Activated naive CD4-positive, alpha-beta T cell treated with Interleukin-2 at 50 U/mL for 16 hours (primary cell): ENCODE results near the gene CCT7.
"Not testable (repeated sequence)": the region's sequence is repeated elsewhere in the genome, so short reads cannot be mapped to it uniquely, and the experiment has no call there.

Experiments used
- DNase-seq: peaks from one replicate; pipeline ENCODE4 v3.0.0-alpha.2; 2020

CCT7 gene

DNA sequence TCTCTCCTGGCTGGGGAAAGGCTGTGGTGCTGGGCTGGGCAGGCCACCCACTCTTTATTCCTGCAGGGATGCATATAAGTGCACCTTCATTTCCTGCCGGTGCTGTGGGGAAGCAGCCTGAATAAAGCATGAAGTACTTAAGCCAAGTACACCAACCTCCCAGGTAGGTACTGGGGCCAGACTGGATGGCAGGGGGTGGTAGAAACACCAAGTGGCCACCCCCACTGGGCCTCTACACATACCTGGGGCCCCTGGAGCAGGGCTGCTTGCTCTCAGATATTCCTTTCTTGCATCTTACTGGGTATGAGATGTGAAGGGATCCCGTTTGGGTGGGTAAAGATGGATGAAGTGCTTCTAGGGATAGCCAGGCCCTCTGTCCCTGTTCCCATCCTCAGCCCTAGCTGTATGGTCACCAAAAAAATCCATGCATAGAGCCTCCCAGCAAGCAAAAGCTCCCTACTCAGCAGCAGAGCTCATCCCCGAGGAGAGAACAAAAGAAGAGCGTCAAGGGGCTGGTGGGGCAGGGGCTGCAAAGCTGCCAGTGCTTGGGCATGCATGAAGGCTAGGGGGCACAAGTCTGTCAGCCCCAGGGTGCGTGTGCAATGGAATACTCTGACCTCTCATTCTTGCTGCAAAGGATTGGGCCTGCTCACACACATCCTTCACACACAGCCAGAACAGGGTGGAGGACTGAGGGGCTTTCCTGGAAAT, 22.0 kb downstream of the CCT7 start:
- DNase-seq: no peak

DNA sequence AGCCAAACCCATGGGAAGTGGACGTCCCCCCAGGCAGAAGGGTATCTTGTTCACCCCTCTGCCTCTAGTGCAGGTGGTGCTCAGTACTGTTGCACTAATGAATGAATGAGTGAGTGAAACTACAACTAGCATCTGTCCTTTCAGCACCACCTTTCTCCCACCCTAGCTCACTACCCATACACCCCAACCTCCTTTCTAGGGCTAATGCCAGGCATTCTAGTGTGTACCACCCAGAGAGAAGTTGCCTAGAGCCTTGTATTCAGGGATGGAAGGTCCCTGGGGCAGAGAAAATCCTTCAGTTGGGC, 22.5 kb downstream of the CCT7 start:
- no peak for DNase-seq

DNA sequence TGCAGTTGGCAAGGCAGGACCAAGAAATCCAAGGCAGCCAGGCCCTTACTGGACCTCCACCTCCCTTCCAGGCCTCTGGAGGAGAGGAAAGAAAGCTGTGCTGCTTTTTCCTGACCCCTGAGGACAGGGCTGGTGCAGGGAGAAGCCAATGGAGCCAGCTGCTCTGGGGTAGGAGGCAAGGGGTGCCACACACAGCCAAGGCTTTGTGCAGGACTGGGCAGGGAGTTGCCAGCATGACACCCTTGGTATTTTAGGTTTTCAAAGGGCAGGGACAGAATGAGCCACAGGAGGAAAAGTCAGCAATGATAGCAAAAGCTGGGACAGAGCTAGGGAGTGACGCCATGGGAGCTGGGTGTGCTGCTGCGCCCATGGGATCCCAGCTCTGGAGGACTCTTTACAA, 22.9 kb downstream of the CCT7 start:
- no peak for DNase-seq

DNA sequence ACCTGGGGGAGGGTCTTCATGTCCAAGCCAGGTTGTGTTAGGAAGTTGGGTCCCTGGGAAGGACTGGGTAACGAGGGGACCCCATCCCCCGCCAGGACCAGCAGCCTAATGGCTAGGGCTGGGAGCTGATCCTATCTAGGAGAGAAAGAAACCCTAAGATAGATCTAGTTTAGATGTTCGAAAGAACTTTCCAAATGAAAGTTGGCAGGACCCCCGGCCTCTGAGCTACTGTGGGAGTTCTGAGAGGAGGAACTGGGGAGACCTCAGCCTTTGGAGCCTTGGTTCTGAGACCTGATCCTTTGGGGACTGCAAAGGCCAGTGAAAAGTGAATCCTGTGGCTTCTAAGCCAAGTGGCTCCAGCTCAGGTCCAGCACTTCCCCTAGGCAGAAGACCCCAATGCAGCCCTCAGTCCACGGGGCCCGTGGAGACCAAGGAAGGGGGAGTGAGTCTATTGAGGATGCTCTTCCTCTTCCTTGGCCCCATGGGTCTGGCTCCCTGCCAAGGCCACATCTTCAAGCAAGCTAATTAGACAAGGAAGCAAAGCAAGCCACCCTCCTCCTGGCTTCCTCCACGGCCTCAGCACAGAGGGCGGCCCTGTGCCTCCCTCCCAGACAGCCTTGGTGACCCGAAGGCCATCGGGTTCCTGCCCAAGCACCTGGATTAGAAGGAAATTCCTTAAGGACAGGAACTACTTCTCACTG, 23.5 kb downstream of the CCT7 start:
- no peak for DNase-seq

DNA sequence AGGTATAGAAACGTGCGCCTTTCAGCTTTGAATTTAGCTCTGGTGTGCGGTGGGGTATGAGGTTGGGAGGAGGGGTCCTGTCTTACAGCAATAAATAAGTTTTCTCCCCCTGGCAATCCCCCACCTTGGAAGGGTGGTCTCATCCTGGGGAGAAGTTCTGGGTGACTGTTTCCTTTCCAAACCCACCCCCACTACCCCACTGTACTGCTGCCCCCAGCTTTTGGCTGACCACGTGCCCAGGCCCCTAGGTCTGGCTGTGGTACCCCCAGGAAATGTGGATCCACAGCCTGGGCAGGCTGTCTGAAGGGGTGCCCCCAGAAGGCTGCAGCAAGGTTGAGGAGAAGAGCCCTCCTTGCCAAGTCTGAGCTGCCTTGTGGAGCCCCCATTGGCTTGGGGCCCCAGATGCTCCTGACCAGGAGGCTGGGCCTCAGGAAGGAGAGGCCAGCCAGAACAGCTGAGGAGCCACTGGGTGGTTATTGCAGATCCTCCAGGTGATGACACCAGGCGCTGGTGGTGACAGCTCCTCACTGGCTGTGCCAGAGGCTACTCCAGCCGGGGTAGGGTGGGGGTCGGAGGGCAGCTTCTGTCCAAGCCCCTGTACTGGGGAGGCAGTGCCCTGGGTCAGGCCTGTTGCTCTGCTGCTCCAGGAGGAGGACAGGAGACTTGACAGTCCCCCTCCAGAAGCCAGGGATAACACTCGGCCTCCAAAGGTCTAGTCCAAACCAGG, 24.2 kb downstream of the CCT7 start:
- DNase-seq: no peak

DNA sequence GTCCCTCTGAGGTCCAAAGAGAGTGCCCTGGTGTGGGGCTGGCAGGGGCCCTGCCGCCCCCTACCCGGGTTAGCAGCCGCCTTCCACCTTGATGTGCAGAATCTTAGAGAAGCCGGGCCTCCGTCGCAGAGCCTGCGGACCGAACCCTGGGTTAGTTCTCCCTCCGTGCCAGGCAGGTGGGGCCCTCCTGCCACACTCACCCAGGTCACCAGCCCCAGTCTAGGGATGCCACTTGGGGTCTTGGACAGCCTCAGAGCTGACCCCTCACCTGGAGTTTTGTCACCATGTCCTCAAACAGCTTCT, 24.8 kb downstream of the CCT7 start:
- DNase-seq: no peak

DNA sequence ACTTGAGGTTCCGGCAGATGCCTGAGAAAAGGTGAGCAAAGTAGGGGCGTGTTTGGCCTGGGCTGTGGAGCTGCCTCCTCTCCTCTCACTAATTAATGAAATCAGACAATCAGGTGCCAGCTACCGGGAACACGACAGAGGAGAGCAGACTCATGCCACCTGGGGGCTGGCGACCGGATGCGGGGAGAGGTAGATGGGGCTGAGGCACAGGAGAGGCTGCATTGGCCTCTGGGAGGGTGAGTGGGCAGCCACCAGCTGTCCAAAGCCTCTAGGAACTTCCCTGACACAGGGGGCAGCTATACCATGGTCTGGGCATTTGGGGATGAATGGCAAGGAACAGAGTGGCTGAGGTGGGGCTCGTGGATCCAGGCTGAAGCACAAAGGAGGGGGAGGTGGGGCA, 25.2 kb downstream of the CCT7 start:
- DNase-seq: no peak

DNA sequence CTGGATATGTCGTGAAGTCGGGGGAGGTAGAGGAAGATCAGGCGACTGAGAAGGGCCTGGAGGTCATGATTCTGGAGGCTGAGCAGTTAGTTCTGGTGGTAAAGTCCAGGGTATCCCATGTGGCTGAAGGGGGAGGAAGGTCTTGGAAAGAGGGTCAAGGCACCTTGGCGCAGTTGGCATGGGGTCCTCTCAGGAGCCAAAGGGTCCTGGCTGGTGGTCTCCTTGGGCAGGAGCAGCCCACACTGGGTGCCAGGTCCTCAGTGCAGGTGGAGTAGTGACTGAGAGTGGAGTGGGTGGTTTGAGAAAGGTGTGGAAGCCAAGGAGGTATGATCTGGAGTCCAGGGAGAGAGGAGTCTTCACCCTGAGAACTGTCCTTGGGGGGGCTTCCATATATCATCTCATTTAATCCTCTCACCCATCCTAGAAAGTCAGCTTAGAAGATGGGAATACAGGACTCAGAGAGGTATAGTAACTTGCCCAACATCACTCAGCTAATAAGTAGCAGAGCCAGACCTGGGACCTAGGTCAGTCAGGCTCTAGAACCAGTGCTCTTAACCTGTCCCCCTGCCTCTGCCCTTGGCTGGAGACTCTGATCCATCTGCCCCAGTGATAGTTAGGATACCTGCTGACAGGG, 25.7 kb downstream of the CCT7 start:
- DNase-seq: no peak

DNA sequence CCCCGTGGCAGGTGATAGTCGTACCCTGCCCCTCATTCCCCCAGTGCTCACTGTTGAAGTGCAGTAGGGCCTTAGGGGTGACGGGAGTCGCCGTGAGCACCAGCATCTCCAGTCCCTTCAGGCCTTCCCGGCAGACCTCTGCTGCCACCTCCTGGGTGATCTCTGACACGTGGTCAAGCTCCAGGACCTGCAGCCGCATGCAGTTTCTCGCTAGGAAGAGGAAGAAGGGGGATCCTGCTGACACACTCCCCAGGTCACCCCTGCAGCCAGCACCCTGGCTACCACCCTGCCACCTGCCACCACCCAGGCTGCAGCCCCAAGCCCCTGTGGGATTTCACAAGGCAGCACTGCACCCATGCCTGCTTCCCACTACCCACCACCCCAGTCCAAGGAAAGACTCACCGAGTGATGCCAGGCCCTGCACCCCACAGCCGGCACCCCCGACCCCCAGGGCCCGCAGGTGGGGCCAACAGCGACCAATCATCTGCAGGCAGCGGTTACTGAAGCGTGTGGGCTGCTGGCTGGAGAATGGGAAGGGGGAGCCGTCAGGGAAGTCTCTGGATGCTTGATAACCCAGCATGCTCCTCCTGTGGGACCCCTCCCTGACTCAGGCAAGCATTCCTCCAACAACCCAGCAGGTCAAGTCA, 26.4 kb downstream of the CCT7 start:
- DNase-seq: no peak

DNA sequence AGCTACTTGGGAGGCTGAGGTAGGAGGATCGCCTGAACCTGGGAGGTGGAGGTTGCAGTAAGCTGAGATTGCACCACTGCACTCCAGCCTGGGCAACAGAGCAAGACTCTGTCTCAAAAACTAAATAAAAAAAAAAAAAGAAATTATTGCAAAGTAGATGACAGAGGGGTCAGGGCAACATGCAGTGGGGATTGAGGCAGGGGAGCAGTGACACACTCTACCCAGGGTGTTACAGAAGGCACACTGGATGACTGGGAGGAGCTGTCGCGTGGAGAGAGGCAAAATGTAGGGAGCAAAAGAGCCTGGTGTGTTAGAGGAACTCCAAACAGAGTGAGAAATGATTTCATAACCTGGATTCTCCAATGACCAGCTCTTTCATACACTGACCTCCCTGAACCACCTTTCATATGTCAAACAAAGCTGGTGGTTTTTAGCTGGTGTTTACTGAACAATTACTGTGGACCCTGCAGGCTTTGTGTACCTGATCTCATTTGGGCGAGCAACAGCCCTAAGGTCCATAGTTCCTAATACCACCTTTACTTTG, 28.1 kb downstream of the CCT7 start:
- DNase-seq: no peak

DNA sequence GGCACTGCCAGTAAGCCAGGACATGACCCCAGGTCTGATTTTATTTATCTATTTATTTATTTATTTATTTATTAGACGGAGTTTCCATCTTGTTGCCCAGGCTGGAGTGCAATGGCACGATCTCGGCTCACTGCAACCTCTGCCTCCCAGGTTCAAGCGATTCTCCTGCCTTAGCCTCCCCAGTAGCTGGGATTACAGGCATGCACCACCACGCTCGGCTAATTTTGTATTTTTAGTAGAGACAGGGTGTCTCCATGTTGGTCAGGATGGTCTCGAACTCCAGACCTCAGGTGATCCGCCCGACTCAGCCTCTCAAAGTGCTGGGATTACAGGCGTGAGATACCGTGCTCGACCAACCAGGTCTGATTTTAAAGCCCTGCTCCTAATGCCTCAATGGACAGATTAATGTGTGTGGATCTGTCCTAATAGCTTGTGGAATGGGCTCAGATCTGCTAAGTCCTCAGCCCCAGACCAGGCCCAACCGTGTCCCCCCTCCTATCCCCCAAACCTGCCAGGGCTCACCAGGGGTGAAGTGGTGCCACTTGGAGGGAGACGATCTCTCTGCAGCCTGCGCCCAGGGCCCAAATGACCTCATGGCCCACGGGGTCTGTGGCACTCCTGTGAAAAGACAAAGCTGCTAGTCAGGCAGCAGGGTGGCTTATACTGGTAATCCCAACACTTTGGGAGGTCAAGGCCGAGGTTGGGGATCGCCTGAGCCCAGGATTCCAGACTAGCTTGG, 28.8 kb downstream of the CCT7 start:
- not testable (repeated sequence) for DNase-seq

DNA sequence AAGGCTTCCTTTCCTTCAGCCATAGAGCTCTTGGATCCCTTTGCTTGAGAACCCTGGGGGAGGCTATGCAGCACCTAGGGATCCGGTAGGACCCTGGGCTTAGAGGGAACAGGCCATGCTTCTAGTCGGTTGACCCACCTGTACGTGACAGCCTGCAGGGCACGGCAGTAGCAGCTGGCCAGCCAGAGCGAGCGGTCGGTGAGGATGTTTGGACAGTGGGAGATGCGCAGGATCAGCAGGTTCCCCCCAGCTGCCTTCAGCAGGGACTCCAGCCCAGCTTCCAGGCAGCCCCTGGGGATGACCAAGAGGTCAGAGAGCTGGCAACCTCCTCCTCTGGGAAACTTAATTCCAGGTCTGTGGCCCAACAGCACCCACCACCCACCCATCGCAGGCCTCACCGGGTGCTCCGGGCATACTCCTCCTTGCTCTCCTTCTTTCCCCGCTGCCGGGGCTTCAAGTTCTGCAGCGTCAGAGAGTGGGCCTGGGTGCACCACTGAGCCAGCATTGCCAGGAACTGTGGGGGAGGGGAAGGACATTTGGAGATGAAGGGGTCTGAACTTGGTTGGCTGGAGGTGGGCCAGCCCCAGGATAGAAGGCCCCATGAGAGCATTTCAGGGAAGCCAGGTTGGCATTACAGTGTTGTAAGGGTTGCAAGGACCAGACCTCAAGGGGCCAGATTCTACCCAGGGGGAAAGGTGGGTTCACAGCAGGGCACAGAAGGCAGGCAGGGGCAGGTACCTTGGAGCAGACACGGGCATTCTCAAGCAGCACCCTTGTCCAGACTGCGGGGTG, 29.6 kb downstream of the CCT7 start:
- DNase-seq: no peak

DNA sequence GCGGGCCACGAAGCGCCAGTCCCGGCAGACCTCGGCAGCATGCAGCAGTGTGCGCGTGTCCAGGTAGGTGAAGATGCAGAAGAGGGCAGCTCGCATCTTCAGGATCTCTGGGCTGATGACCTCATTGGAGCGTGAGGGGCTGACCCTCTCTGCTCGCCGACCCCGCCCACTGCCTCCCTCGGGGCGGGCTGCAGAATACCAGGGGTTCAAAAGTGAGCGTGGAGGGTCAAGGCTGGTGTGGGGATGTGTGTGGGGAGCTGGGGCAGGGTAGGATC, 30.2 kb downstream of the CCT7 start:
- no peak for DNase-seq

DNA sequence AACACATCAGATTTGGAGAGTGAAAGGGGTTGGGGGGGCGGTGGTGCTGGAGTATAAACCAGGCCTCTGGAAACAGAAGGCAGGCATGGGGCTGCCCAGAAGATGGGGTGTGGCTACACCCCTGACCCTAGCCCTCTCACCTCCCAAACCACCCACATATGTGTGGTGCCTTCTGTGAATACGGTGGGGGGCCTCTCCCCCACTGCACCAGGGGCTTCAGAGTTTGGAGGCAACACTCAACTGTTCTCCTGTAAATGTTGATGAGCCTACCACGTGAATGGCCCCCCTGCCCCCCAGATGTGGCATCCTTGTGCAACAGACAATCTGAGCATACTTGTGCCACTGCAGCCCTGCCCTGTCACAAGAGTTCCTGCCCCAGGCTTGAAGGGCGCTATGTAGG, 30.7 kb downstream of the CCT7 start:
- DNase-seq: no peak

DNA sequence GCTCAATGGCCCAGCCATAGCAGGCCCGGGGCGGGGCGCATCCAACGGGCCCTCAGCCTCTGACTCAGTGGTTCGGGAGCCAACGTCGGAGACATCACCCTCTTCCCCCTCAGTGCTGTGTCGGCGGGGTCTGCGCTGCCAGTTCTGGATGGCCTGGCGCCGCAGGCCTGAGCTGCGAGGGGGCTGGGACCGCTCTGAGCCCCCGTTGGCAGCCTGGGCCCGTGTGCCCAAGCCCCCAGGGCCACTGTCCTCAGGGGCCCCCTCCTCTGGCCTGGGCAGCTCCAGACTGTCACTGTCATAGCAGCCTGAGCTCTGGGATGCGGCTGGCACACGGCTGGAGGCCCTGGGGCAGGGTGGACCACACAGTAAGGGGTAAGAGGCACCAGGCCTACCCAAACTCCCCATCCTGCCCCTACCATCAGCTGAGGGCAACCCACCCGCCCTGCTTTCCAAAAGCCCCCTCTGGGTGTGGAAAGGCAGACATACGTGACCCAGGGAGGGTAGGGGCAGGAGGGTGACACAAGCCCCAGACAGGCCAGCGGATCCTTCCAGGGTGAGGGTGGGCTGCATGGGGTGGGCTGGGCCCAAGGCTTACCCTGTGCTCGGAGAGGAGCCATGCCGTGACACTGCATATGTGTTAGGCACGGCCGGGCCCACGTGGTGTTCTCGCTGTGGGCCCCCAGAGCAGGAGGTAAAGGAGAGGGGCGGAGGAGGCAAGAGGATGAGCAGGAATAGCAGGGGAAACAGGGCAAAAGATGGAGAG, 31.4 kb downstream of the CCT7 start:
- no peak for DNase-seq

DNA sequence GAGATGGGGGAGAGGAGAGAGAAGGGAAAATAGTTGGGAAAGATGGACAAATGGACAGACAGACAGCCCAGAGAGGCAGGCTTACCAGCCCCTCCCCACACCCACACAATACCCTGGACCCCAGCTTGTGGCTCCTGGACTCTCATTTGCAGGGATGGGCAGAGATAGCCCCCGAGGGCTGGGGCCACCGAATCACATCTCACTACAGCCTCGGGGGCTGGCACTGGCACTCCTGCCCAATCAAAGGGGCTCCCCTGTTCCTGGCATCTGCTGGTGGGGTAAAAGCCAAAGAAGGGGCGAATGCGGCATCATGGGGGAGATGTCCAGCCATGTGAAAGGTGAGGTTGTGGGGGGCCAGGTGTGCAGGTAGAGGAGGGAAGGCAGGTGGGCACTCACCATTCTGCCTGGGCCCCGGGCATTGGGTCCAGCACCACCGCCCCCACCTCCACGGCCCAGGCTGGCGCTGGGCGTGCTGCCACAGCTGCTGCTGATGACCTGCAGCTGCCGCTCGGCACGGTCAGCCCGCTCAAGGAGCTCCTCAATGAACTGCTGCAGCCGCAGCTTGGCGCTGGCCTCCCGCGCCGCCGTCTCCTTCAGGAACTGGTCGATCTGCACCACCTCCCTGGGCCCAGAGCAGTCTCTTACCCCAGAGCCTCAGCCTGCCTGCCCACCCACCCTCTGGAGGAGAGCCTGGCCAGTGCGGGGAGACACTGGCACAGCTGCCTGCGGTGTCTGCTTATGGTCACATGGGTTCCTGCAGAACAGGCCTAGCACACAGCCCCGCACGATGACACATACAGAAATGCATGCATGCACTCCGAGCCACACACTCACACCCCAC, 32.2 kb downstream of the CCT7 start:
- no peak for DNase-seq

DNA sequence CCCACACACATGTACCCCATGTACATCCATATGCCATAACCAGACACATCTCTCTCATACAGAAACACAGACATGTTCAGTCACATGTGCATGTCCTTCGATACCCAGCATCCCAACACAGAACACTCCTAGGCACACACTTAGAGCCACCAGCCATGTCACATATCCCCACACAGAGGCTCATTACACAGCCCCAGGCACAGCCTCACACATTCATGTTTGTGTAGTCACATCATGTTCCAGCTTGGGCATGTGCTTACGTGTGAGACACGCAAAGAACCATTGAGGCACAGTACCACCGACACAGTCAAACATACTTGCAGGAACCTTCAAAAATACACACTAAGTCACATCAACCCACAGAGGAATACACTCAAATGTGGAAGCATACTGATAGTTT, 32.9 kb downstream of the CCT7 start:
- DNase-seq: no peak

DNA sequence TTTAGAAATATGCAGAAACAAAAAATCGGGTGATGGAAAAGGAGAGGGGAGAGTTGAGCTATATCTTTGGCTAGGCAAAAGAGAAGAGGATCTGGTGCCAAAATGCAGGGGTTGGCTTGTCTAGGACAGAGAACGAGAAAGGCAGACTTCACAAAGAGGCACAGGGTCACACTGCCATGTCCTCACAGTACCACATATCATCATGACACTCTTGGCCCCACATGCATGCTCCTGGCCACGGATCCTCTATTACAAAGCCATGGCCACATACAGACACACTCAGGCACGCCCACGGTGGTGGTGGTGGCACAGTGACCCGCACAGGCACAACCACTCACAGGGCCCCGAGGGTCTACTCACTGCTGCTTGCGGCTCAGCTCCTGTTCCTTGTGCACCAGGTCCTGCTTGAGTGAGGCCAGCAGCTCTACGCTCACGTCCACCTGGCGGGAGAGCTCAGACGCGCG, 34.3 kb downstream of the CCT7 start:
- no peak for DNase-seq

DNA sequence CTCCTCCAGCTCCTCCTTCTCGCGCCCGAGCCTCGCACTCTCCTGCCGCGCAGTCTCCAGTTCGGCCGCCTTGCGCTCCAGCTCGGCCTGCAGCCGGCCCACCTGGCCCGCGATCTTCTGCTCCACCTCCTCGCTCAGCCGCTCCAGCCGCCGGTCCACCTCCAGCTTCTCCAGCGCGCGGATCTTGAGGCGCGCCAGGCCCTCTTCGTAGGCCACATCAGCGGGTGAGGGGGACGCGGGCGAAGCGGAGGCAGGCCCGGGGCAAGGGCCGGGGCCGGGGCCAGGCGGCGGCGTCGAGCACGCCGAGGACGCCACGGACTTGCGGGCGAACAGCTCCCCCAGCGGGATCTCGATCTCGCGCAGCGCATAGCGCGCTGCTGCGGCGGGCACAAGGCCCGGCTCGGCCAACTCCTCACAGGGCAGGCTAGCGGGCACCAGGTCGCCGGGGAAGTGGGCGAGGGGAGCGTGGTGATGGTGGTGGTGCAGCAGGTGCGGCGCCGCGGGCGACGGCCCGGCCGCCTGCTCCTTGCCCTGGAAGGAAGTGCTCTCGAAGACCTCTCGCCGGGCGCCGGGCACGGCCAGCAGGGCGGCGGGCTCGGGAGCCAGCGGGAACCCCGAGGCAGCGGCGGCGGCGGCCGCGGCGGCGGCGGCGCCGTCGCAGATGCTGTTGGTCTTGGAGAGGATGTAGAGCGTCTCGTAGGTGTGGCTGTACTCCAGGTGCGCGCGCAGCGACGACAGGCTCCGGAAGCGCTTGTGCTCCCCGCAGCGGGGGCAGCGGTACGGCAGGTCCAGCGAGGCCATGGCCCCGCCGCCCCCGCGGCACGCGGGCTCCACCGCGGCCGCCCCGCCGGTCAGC, 35.0 kb downstream of the CCT7 start:
- DNase-seq: peak; percentile 76
